ENCODE data around the gene CYP1A2.

DNA sequence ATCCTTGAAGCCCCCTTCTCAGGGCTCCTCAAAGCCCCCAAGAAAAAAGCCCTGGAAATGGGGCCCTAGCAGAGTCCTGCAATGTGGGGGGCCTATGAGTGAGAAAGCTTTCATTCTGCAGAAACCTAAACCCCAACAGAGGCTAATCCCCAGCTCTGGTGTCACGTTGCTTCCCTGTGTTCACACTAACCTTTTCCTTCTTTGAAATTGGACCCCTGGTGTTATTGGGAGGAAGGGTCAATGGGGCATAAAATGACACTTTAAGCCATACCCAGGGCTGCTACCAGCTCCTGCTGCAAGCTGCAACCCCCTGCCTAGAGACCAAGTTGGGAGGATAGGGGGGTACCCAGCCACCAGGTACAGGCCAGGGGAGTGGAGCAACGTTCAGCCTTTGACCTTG lies 2.1 kb downstream of the CYP1A2 start:
- no peak for TF ChIP-seq TAF1 (IDR thresholded peaks at IDR 0.05; ENCODE audit: low read depth, low read length)
- TF ChIP-seq POLR2A (IDR thresholded peaks at IDR 0.05; ENCODE audit: low read depth, low read length): no peak
- no peak for TF ChIP-seq POLR2AphosphoS5 (IDR thresholded peaks at IDR 0.05; ENCODE audit: low read depth, low read length)
- TF ChIP-seq POU2F2 (IDR thresholded peaks at IDR 0.05; ENCODE audit: low read depth, low read length): no peak
